Keratinocyte (primary cell): ENCODE results near the gene CD72. TPM values are rescaled to one million over a fixed set of nuclear protein-coding genes. Genes with fewer than 3 reads are reported as not detected.
A peak's percentile ranks its signal among the peaks of the same experiment; 100 is the strongest.
"Not testable (repeated sequence)": the region's sequence is repeated elsewhere in the genome, so short reads cannot be mapped to it uniquely, and the experiment has no call there.

Experiments used
- DNase-seq: peaks from one replicate; pipeline ENCODE4 v3.0.0-alpha.2; 2011; ENCODE audit warnings: low read depth, missing footprints, low spot score
- FAIRE-seq: peaks from 2 replicates; lab custom pipeline; 2011; peaks lifted over from hg19 to GRCh38; lab: Jason Lieb, UNC
- H2AFZ ChIP-seq: 2 replicates; pipeline ENCODE4 v1.6.0; 2012; ENCODE audit warnings: low read length, control low read depth, inconsistent platforms; ENCODE audit not compliant: control insufficient read depth
- H3K27ac ChIP-seq: 2 replicates; pipeline ENCODE4 v1.5.1; 2011; ENCODE audit warnings: low read length; ENCODE audit not compliant: control insufficient read depth, insufficient read depth
- H3K27me3 ChIP-seq: 3 replicates; pipeline ENCODE4 v1.6.0; 2011; ENCODE audit warnings: low read length; ENCODE audit not compliant: control insufficient read depth, insufficient read depth; ENCODE audit errors: extremely low read depth
- H3K36me3 ChIP-seq, 2 experiments: 2 replicates in 1 of 2; 3 replicates in 1 of 2; pipeline ENCODE4 v1.5.1; 2011; ENCODE audit warnings: low read length in 2 of 2, mild to moderate bottlenecking in 1 of 2; ENCODE audit not compliant: control insufficient read depth in 2 of 2, insufficient read depth in 2 of 2; ENCODE audit errors: extremely low read depth in 1 of 2
- H3K4me1 ChIP-seq: 3 replicates; pipeline ENCODE4 v1.5.1; 2011; ENCODE audit warnings: low read length; ENCODE audit not compliant: control insufficient read depth, insufficient read depth; ENCODE audit errors: extremely low read depth
- H3K4me2 ChIP-seq: 3 replicates; pipeline ENCODE4 v1.6.0; 2011; ENCODE audit warnings: low read depth, low read length; ENCODE audit not compliant: control insufficient read depth, insufficient read depth; ENCODE audit errors: extremely low read depth
- H3K4me3 ChIP-seq, 3 experiments: fragments of 200-600 bp in 1 of 3; sonication (generic) in 1 of 3; 2 replicates in 2 of 3; 3 replicates in 1 of 3; pipeline ENCODE4 v1.5.1; 2011 to 2016; ENCODE audit warnings: low read length in 3 of 3, mild to moderate bottlenecking in 3 of 3, control low read depth in 2 of 3, inconsistent platforms in 1 of 3, low read depth in 1 of 3, mixed read lengths in 1 of 3, mixed run types in 1 of 3, moderate library complexity in 1 of 3; ENCODE audit not compliant: control insufficient read depth in 2 of 3, insufficient read depth in 2 of 3; ENCODE audit errors: extremely low read depth in 1 of 3
- H3K79me2 ChIP-seq: 2 replicates; pipeline ENCODE4 v1.6.0; 2012; ENCODE audit warnings: low read length; ENCODE audit not compliant: control insufficient read depth, insufficient read depth
- H3K9ac ChIP-seq: 3 replicates; pipeline ENCODE4 v1.6.0; 2011; ENCODE audit warnings: low read length; ENCODE audit not compliant: control insufficient read depth, insufficient read depth; ENCODE audit errors: extremely low read depth
- H3K9me1 ChIP-seq: 3 replicates; pipeline ENCODE4 v1.6.0; 2011; ENCODE audit warnings: low read length; ENCODE audit not compliant: control insufficient read depth, insufficient read depth; ENCODE audit errors: extremely low read depth
- H3K9me3 ChIP-seq: 2 replicates; pipeline ENCODE4 v1.5.1; 2012; ENCODE audit warnings: low read depth, low read length; ENCODE audit not compliant: control insufficient read depth
- H4K20me1 ChIP-seq: 3 replicates; pipeline ENCODE4 v1.6.0; 2011; ENCODE audit warnings: low read length; ENCODE audit not compliant: control insufficient read depth, insufficient read depth; ENCODE audit errors: extremely low read depth
- EZH2 ChIP-seq: IDR thresholded peaks from one replicate; pipeline ENCODE4 v1.6.1; 2012; ENCODE audit warnings: inconsistent platforms, mild to moderate bottlenecking, low read length, moderate library complexity
- dilution Hi-C: fragments of 300-500 bp; cut with MboI; formaldehyde crosslinking; loops from one replicate; pipeline ENCODE4 v1.7.0; 2020; ENCODE audit warnings: low sequenced_read_pairs; ENCODE audit not compliant: extremely low pct_ligation_motif_present
- polyA plus RNA-seq, 5 experiments: library from polyadenylated mRNA; depleted of rRNA in 3 of 5; stranded (reverse) in 3 of 5; stranded (forward) in 1 of 5; unstranded in 1 of 5; fragments of >200 nt; gene quantifications; 1 replicate in 1 of 5; 2 replicates in 3 of 5; 3 replicates in 1 of 5; pipeline versions ENCODE4 v1.2.1 to v1.2.3, GENCODE V29; 2011 to 2012; ENCODE audit warnings: missing spikeins in 2 of 5, low read depth in 1 of 5, low replicate concordance in 1 of 5
- TF ChIP-seq, protein P1 (sequence below), 3 experiments: IDR thresholded peaks in 1 of 3; conservative IDR thresholded peaks in 1 of 3; optimal IDR thresholded peaks in 1 of 3; 2 replicates in 2 of 3; 3 replicates in 1 of 3; pipeline versions ENCODE3 to v1.5.1; 2011; ENCODE audit warnings: low read length in 3 of 3, mild to moderate bottlenecking in 3 of 3, moderate library complexity in 2 of 3, control low read depth in 1 of 3, inconsistent platforms in 1 of 3; ENCODE audit not compliant: insufficient read depth in 2 of 3; ENCODE audit errors: extremely low read depth in 1 of 3

The CD72 gene
- polyA plus RNA-seq, 1 donor (not counting 4 experiments of a cell fraction or from before 2014, with no cell fraction given): 0.66 TPM

DNA sequence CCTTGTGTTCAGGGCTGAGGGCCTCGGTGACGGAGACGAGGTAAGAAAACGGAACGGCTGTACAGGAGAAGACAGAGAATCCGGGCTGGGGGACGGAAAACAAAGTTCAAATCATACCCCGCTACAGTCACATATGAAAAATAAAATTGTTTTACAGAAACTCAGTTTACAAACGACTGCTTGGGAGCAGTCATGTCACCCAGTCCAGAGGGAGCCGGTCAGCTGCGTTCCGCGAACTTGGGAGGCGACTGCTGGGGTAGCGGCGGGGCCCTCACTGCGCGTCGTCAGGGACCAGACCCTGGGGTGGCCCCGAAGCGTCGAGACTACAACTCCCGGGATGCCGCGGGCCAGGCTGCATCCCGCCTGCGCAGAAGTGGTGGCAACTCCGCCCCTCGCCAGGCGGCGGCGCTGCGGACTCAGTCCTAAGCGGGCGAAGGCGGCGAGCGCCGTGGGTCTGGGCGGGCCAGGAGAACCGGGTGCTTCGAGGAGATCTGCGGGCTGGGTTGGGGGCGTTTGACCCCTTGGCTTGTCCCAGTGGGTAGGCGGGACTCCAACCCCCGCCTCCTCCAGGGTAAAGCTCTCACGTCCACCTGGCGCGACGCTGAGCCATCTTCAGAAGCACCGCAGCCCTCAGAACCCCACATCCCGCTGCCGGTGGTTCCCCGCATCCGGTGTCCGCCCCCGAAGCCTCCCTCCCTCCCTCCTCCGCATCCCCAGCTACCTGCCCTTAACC lies 28.5 kb upstream of the CD72 start:
- FAIRE-seq (peak; percentile 13), DNase-seq (no peak)
- no peaks in the 10 kb centered on the region for H3K36me3 ChIP-seq
- H4K20me1 ChIP-seq: no peaks in the 10 kb centered on the region
- TF ChIP-seq, protein P1, sequence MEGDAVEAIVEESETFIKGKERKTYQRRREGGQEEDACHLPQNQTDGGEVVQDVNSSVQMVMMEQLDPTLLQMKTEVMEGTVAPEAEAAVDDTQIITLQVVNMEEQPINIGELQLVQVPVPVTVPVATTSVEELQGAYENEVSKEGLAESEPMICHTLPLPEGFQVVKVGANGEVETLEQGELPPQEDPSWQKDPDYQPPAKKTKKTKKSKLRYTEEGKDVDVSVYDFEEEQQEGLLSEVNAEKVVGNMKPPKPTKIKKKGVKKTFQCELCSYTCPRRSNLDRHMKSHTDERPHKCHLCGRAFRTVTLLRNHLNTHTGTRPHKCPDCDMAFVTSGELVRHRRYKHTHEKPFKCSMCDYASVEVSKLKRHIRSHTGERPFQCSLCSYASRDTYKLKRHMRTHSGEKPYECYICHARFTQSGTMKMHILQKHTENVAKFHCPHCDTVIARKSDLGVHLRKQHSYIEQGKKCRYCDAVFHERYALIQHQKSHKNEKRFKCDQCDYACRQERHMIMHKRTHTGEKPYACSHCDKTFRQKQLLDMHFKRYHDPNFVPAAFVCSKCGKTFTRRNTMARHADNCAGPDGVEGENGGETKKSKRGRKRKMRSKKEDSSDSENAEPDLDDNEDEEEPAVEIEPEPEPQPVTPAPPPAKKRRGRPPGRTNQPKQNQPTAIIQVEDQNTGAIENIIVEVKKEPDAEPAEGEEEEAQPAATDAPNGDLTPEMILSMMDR (optimal IDR thresholded peaks at IDR 0.05 in 1 of 3, IDR thresholded peaks at IDR 0.05 in 1 of 3, conservative IDR thresholded peaks at IDR 0.05 in 1 of 3; ENCODE audit: extremely low read depth in 1 of 3, insufficient read depth in 2 of 3, low read length in 3 of 3): peak; percentile 77 to 98 (median 97)
- no peak for TF ChIP-seq EZH2
- H3K4me3 ChIP-seq: peak overlapping the region; percentile 54 to 87 (median 78)
- no peaks in the 10 kb centered on the region for H3K9me1 ChIP-seq
- dilution Hi-C loops: no loop called here
- peak overlapping the region; percentile 82 for H3K27ac ChIP-seq
- H3K9ac ChIP-seq: peak overlapping the region; percentile 88
- no peaks in the 10 kb centered on the region for H3K27me3 ChIP-seq
- no peaks in the 10 kb centered on the region for H3K9me3 ChIP-seq
- peak overlapping the region; percentile 94 for H2AFZ ChIP-seq
- peak overlapping the region; percentile 96 for H3K4me2 ChIP-seq
- H3K4me1 ChIP-seq: peaks cover 21% of the 10 kb centered on the region
- H3K79me2 ChIP-seq: no peaks in the 10 kb centered on the region

DNA sequence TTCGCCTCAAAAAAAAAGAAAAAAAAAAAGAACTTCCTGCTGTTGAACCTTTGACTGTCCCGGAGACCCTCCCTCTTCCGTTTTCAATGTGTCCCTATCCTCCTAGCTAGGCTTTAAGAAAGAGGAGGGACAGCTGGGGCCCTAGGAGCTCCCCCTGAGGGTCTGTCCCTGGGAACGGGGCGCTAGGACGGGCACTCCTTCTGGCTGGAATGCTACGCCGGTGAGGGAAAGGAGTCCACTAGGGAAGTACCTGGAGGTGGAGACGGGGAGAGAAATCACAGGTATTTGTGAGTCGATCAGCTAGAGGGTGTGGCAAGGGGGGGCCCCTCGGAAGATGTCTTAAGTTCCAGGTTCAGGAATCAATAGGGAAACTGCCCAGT lies 27.9 kb upstream of the CD72 start:
- Histone ChIP-seq H3K4me2 (peak overlapping the region; percentile 96), H3K27me3 (no peaks in the 10 kb centered on the region), H4K20me1 (no peaks in the 10 kb centered on the region), H3K4me1 (peaks cover 21% of the 10 kb centered on the region), H3K79me2 (no peaks in the 10 kb centered on the region), H3K9ac (peak overlapping the region; percentile 88), H3K36me3 (no peaks in the 10 kb centered on the region), H3K9me1 (no peaks in the 10 kb centered on the region), H3K4me3 (peak overlapping the region; percentile 54 to 87 (median 78)), H3K9me3 (no peaks in the 10 kb centered on the region), H3K27ac (peak overlapping the region; percentile 82), H2AFZ (peak overlapping the region; percentile 94)
- TF ChIP-seq, protein P1 (optimal IDR thresholded peaks at IDR 0.05 in 1 of 3, IDR thresholded peaks at IDR 0.05 in 1 of 3, conservative IDR thresholded peaks at IDR 0.05 in 1 of 3; ENCODE audit: extremely low read depth in 1 of 3, insufficient read depth in 2 of 3, low read length in 3 of 3): peak; percentile 38 to 46 (median 45)
- TF ChIP-seq EZH2: no peak
- DNase-seq (no peak), FAIRE-seq (no peak)
- dilution Hi-C loops: no loop called here

DNA sequence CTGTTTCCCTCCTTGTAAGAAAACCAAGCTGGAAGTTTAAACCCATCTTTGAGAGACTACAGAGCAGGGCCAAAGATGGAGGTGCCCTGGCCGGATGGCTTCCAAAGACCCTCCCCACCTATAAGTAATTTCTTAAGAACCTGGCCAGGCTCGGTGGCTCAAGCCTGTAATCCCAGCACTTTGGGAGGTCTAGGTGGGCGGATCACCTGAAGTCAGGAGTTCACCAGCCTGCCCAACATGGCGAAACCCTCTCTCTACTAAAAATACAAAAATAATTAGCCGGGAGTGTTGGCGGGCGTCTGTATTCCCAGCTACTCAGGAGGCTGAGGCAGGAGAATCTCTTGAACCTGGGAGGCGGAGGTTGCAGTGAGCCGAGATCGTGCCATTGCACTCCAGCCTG lies 27.5 kb upstream of the CD72 start:
- FAIRE-seq: not testable (repeated sequence)

More for the DNA sequence above, 27.5 kb upstream of the CD72 start:
- H3K27me3 ChIP-seq, DNase-seq, H3K36me3 ChIP-seq, H4K20me1 ChIP-seq, H3K79me2 ChIP-seq, dilution Hi-C loops, H3K9me1 ChIP-seq, H3K9me3 ChIP-seq: not testable (repeated sequence)
- Histone ChIP-seq H3K27ac (peak overlapping the region; percentile 82), H3K4me2 (peak overlapping the region; percentile 96), H3K4me1 (peaks cover 21% of the 10 kb centered on the region), H2AFZ (peak overlapping the region; percentile 94), H3K4me3 (peak overlapping the region; percentile 54 to 87 (median 78)), H3K9ac (peak overlapping the region; percentile 88)
